Astrocyte of the cerebellum (primary cell): ENCODE results near the gene STXBP6.
A peak's percentile ranks its signal among the peaks of the same experiment; 100 is the strongest.

Source experiments
- DNase-seq: peaks from one replicate; pipeline ENCODE4 v3.0.0-alpha.2; 2011; ENCODE audit warnings: low read depth
- H3K4me3 ChIP-seq: 2 replicates; pipeline ENCODE4 v1.5.1; 2011; ENCODE audit warnings: mild to moderate bottlenecking, low read depth, low read length, moderate library complexity
- CTCF ChIP-seq: IDR thresholded peaks from 2 replicates; pipeline ENCODE4 v1.5.1; 2012; ENCODE audit warnings: low read length, low read depth, moderate library complexity, mild to moderate bottlenecking; ENCODE audit errors: missing control alignments
- in situ Hi-C: cut with HindIII; loops from 2 replicates; pipeline ENCODE4 v1.10.0; 2017; ENCODE audit warnings: low sequenced_read_pairs

The STXBP6 gene

DNA sequence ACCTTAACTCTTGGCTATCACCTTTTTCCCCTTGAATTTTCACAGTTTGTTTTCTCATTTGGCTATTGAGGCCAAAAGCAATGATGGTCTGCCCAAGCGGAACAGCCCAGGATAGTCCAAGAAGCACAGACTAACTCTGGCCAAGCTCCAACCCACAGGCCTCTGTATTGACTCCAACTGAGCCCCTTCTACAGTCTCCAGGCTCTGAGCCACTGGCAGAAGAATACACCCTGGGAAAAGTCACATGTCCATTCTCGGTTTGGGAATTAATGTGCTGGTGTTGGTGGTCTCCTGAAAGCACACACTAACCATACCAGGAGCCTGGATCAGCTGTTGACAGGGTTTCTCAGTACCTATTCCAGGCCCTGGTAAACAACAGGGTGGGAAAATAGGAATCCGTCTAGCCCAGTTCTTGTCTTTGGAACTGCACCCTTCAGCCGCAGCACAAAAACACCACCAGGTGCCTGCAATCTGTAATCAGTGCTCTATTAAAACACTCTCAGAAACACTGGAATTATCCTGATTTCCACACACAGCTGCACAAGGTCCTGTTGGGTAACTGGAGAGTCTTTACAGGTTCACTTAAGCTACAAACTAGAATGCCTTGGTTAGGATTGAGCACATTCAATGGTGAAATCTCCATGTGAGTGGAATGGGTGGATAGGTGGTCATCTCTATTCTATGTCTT, 63.6 kb downstream of the STXBP6 start:
- DNase-seq, result peak; percentile 80
- no peak overlapping the region for H3K4me3 ChIP-seq
- in situ Hi-C loops, result no loop called here
- no peak for TF ChIP-seq CTCF

GRCh38 chr14:24984846-24985589, 64.9 kb downstream of the STXBP6 start:
- no peak for DNase-seq
- no peak overlapping the region for H3K4me3 ChIP-seq
- no peak for TF ChIP-seq CTCF
- in situ Hi-C loops, result no loop called here

GRCh38 chr14:24982472-24983155, 67.3 kb downstream of the STXBP6 start:
- no peak for DNase-seq
- TF ChIP-seq CTCF, result no peak
- in situ Hi-C loops, result no loop called here
- H3K4me3 ChIP-seq, result no peak overlapping the region

- no peak overlapping the region for H3K4me3 ChIP-seq
- in situ Hi-C loops, result no loop called here
- no peak for TF ChIP-seq CTCF
- DNase-seq, result no peak
Observed at GRCh38 chr14:24979725-24980239, 70.2 kb downstream of the STXBP6 start.

DNA sequence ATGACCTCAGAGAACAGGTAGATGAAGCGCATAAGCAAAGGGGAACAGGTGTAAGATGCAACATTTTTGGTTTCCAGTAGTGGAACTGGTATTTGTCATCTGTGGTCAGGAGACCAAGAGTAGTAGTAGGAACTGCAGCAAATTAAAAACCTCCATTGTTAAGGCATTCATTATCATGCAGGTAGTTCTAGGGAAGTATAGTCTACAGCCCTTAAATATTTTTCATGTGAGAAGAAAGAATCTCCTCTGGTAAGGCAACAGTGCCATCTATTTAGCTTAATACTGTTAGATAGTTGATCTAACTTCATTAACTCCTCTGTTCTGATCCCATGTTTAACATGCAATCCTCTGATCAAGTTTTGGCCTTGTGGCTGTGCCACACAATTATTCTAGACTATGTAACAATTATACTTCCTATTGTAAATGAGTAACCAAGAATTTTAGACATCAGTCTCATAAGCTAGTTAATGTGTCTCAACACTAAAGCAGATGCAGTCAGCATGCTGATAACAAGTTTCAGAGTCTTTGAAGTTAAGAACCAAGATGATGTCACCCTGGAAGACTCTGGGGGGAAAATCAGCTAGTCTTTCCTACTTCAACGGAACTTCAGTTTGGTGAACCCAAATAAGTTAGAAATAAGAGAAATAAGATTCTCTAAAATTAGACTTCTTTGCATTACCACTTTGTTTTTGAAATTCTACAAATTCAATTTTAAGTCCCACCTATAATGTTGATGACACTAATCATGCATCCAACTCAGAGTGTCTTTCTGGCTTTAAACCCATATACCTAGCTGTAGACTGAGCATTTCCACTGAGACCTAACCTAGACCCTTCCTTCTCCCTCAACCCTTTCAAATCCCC, 70.9 kb downstream of the STXBP6 start:
- in situ Hi-C loops, result no loop called here
- no peak for TF ChIP-seq CTCF
- DNase-seq, result no peak
- no peak overlapping the region for H3K4me3 ChIP-seq

DNA sequence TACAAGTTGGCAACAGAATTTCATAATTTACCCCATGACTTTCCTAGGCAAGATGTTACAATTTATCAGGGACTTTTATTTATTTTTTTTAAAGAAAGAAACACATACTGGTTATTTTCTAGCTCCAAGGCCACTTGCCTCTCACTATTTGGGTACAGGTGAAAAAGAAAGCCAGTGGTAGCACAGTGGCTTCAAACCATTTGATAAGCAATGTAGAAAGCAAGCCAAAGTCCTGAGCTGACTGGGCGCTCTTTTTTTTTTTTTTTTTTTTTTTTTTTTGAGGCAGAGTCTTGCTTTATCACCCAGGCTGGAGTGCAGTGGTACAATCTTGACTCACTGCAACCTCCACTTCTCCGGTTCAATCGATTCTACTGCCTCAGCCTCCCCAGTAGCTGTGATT, 73.3 kb downstream of the STXBP6 start:
- in situ Hi-C loops, result no loop called here
- H3K4me3 ChIP-seq, result no peak overlapping the region
- DNase-seq, result no peak
- TF ChIP-seq CTCF, result no peak
